Lower lobe of right lung (tissue), 2 donors: ENCODE data around the gene AZIN2. TPM values are rescaled to one million over a fixed set of nuclear protein-coding genes. Genes with fewer than 3 reads are reported as not detected.

Experiments
- ATAC-seq, 2 donors: fragments of 200-7000 bp; cut with Tn5 transposase; one replicate each; pipeline ENCODE4 v1.9.1; 2020 to 2022; ENCODE audit warnings: mild to moderate bottlenecking in 2 of 2, moderate library complexity in 2 of 2
- DNase-seq: peaks from one replicate; pipeline ENCODE4 v3.0.0-alpha.2; 2020
- H3K27ac ChIP-seq: fragments of 200-600 bp; one replicate; pipeline ENCODE4 v1.8.0; 2022
- H3K27me3 ChIP-seq: fragments of 200-600 bp; one replicate; pipeline ENCODE4 v1.8.0; 2022; ENCODE audit warnings: low read depth
- H3K36me3 ChIP-seq: fragments of 200-600 bp; one replicate; pipeline ENCODE4 v1.8.0; 2022; ENCODE audit warnings: mild to moderate bottlenecking
- H3K4me1 ChIP-seq: fragments of 200-600 bp; one replicate; pipeline ENCODE4 v1.8.0; 2022
- H3K4me3 ChIP-seq: fragments of 200-600 bp; one replicate; pipeline ENCODE4 v1.8.0; 2022; ENCODE audit warnings: mild to moderate bottlenecking
- H3K9me3 ChIP-seq: fragments of 200-600 bp; one replicate; pipeline ENCODE4 v1.8.0; 2022
- intact Hi-C: fragments of 100-400 bp; cut with DNase I; formaldehyde crosslinking; loops from one replicate; pipeline ENCODE4 v1.11.0; 2022
- total RNA-seq: library from RNA; stranded (reverse); fragmentation: NEBNext Ultra II Directional; extraction: Animal tissue kit (Norgen Biotek cat#: 25700); gene quantifications from one replicate; pipeline ENCODE4 v1.2.1, GENCODE V29; 2021
- TF ChIP-seq, protein P1 (sequence below): fragments of 200-600 bp; IDR thresholded peaks from one replicate; pipeline ENCODE4 v1.8.0; 2022; ENCODE audit warnings: antibody characterized with exemption, mild to moderate bottlenecking
- donor health status: DM: no; HTN: yes; CAD: no; lungs with severe emphysema.

The AZIN2 gene
- total RNA-seq, 1 donor from 2014 or later, result 2.4 TPM

DNA sequence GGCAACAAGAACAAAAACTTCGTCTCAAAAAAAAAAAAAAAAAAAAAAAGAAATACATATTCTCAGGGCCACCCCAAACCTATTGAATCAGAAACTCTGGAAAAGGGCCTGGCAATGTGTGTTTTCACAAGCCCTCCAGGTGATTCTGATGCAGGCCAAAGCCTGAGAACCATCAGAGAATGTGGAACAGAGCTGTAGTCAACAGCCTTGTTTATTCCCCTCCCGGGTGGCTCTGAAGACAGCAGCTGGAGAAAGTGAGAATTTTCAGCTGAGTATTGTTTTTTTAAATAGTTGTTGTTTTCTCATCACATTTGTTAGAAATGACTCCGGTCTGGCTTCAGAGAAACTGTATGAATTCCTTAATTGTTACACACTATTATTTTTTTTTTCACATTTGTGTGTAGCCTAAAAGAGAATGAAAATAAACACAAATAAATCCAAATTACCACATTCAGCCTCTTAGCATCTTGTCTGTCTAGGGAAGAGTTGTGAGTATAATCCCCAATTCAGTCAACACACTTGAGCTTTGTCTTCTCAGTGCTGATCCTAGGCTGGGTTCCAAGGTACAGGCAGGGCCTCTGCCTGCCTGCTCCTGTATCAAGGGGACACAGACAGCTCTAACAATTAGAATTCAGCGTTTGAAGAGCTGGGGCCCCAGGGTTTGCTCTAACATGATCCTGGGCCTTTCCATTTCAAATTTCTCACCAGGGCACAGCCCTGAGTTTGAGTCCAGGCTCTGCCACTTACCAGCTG lies 6.6 kb upstream of the AZIN2 start:
- no peak overlapping the region for H3K4me3 ChIP-seq
- H3K36me3 ChIP-seq, result no peaks in the 10 kb centered on the region
- TF ChIP-seq, protein P1, sequence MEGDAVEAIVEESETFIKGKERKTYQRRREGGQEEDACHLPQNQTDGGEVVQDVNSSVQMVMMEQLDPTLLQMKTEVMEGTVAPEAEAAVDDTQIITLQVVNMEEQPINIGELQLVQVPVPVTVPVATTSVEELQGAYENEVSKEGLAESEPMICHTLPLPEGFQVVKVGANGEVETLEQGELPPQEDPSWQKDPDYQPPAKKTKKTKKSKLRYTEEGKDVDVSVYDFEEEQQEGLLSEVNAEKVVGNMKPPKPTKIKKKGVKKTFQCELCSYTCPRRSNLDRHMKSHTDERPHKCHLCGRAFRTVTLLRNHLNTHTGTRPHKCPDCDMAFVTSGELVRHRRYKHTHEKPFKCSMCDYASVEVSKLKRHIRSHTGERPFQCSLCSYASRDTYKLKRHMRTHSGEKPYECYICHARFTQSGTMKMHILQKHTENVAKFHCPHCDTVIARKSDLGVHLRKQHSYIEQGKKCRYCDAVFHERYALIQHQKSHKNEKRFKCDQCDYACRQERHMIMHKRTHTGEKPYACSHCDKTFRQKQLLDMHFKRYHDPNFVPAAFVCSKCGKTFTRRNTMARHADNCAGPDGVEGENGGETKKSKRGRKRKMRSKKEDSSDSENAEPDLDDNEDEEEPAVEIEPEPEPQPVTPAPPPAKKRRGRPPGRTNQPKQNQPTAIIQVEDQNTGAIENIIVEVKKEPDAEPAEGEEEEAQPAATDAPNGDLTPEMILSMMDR, result no peak
- no peak for DNase-seq
- H3K27me3 ChIP-seq, result no peaks in the 10 kb centered on the region
- H3K9me3 ChIP-seq, result no peaks in the 10 kb centered on the region
- intact Hi-C loops, result no loop called here
- no peak for ATAC-seq
- H3K4me1 ChIP-seq, result no peaks in the 10 kb centered on the region
- H3K27ac ChIP-seq, result no peak overlapping the region

DNA sequence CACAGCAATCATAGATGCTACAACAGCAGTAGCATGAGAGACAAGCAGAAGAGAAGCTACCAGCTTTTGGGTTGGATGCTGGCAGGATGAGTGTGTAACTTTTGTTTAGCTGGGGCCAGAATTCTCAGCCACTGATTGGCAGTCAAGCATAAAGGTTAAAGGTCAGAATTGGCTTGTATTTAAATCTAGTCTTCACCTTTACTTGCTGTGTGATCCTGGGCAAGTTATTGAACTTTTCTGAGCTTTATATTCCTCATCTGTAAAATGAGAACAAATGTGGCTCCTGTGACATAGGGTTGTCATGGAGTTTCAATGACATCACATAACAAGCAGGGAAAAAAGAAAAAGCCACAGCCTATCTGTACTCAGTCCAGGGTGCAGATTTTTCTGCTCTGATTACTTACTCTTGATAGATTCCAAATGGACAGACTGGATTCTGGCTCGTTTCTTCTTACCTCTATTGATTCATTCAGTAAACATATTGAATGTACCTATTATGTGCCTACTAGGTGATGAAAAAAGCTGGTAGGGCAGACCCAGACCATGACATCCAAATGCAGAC lies 2.8 kb upstream of the AZIN2 start:
- no peak for ATAC-seq
- Histone ChIP-seq H3K4me1 (peaks cover 19% of the 10 kb centered on the region), H3K27me3 (no peaks in the 10 kb centered on the region), H3K27ac (no peak overlapping the region), H3K9me3 (no peaks in the 10 kb centered on the region), H3K4me3 (no peak overlapping the region), H3K36me3 (no peaks in the 10 kb centered on the region)
- TF ChIP-seq, protein P1, result no peak
- intact Hi-C loops, result no loop called here
- no peak for DNase-seq

DNA sequence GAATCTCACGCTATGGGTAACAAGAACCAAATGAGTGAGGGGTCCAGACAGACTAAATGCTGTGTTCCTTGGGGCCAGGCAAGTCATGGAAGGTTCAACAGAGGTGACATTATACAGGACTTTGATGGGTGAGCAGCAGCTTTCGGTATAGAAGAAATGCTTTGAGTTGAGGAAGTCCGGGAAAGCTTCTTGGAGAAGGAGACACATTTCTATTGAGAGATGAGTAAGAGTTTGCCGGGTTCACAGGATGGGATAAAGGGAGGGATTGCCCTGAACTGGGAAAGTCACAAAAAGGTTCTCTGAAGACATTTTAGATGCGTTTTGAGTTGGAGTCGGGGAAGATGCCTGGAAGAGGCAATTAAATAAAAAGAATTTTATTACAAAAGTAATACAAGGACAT lies 580 bp upstream of the AZIN2 start:
- H3K36me3 ChIP-seq, result no peaks in the 10 kb centered on the region
- DNase-seq (no peak), ATAC-seq (no peak)
- H3K4me3 ChIP-seq, result peak overlapping the region; percentile 80
- H3K27me3 ChIP-seq, result no peaks in the 10 kb centered on the region
- TF ChIP-seq, protein P1, result no peak
- intact Hi-C loops, result no loop called here
- H3K4me1 ChIP-seq, result peaks cover 19% of the 10 kb centered on the region
- H3K9me3 ChIP-seq, result no peaks in the 10 kb centered on the region
- no peak overlapping the region for H3K27ac ChIP-seq

DNA sequence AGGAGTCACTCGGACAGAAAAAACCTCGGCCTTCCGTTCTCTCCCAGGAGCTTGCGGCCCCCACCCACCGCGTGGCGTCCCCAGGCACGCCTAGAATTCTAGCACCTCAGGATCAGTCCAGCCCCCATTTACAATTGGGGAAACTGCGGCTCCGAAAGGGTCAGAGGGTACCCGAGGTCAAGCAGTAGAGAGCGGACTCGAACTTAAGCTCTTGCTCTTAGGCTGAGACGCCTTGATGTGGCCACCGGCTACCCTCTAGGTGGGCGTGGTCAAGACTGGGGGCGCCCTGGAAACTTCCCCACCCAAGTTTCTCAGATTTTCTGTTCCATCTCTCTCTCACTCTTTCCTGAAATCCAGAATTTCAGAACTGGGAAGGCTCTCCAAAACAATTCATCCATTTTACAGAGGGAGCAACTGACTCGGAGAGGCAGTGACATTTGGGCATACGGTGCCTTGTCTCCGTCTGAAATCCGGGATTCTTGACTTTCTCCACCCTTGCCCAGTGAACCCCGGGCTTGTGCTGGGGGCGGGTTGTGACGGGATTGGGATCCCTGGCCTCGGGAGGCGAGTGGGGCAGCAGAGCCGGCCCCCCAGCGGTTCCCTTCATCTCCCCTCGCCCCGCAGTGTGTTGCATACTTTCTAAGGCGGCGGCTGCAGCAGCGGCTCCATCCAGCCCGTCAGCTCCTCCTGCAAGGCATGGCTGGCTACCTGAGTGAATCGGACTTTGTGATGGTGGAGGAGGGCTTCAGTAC lies 777 bp downstream of the AZIN2 start:
- H3K4me1 ChIP-seq, result peaks cover 19% of the 10 kb centered on the region
- no peaks in the 10 kb centered on the region for H3K36me3 ChIP-seq
- TF ChIP-seq, protein P1, result no peak
- no peaks in the 10 kb centered on the region for H3K27me3 ChIP-seq
- H3K9me3 ChIP-seq, result no peaks in the 10 kb centered on the region
- peak; percentile 20 to 31 for ATAC-seq
- H3K27ac ChIP-seq, result no peak overlapping the region
- DNase-seq, result no peak
- peak overlapping the region; percentile 80 for H3K4me3 ChIP-seq
- intact Hi-C loops, result no loop called here

DNA sequence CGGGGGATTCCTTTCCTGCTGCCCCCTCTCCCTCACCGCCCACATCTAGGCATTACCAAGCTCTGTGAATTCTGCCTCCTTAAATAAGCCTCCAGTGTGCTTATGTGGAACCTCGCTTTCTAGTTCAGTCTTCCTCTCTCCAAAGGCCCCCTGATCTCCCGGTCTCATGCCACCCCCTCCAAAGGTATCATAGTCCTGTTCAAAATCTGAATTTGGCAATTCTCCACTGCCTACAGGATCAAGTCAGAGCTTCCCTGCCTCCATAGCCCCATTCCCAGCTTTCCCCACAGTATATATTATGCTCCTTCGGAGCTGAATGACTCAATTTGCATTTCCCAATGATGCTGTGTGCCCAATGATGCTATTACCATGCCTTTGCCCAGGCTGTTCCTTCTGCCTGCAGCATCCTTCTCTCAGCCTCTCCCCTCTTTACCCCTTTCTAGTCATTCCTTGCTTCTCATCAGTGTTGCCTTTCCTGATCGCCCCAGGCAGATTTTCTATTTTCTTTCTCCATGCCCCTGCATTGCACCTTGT lies 1.7 kb downstream of the AZIN2 start:
- DNase-seq (no peak), ATAC-seq (no peak)
- Histone ChIP-seq H3K36me3 (no peaks in the 10 kb centered on the region), H3K27me3 (no peaks in the 10 kb centered on the region), H3K27ac (no peak overlapping the region), H3K4me3 (no peak overlapping the region), H3K4me1 (peaks cover 19% of the 10 kb centered on the region), H3K9me3 (no peaks in the 10 kb centered on the region)
- TF ChIP-seq, protein P1, result no peak
- intact Hi-C loops, result no loop called here
